CD14-positive monocyte (primary cell): ENCODE data around the gene GSTO2. TPM values are rescaled to one million over a fixed set of nuclear protein-coding genes. Genes with fewer than 3 reads are reported as not detected.

Experiments
- DNase-seq, 3 donors: peaks; one replicate each; pipeline ENCODE4 v3.0.0-alpha.2; 2011 to 2022
- H2AFZ ChIP-seq: 2 replicates; pipeline ENCODE4 v1.6.0; 2012; ENCODE audit warnings: mild to moderate bottlenecking, low read depth, low read length, inconsistent platforms; ENCODE audit not compliant: insufficient read depth, poor library complexity, severe bottlenecking
- H3K27ac ChIP-seq, 2 donors: 1 replicate in 1 of 2; 2 replicates in 1 of 2; pipeline ENCODE4 v1.5.1; 2012 to 2013; ENCODE audit warnings: low read length in 2 of 2, control low read depth in 1 of 2, inconsistent platforms in 1 of 2, low read depth in 1 of 2, mild to moderate bottlenecking in 1 of 2
- H3K27me3 ChIP-seq, 2 donors: one replicate each; pipeline versions ENCODE4 v1.6.0 to v1.6.1; 2011 to 2013; ENCODE audit warnings: low read length in 2 of 2; ENCODE audit not compliant: control insufficient read depth in 2 of 2, insufficient read depth in 2 of 2
- H3K36me3 ChIP-seq, 2 donors: replicated peaks in 1 of 2; 1 replicate in 1 of 2; 2 replicates in 1 of 2; pipeline versions ENCODE4 v1.5.1 to v1.6.1; 2012 to 2013; ENCODE audit warnings: low read length in 2 of 2, control low read depth in 1 of 2, inconsistent platforms in 1 of 2, mild to moderate bottlenecking in 1 of 2; ENCODE audit not compliant: insufficient read depth in 2 of 2, control insufficient read depth in 1 of 2
- H3K4me1 ChIP-seq, 2 donors: 1 replicate in 1 of 2; 2 replicates in 1 of 2; pipeline versions ENCODE4 v1.5.1 to v1.6.1; 2012 to 2013; ENCODE audit warnings: low read length in 2 of 2, control low read depth in 1 of 2, inconsistent platforms in 1 of 2, mild to moderate bottlenecking in 1 of 2, moderate library complexity in 1 of 2; ENCODE audit not compliant: insufficient read depth in 2 of 2, control insufficient read depth in 1 of 2
- H3K4me2 ChIP-seq: replicated peaks from 2 replicates; pipeline ENCODE3; 2012; ENCODE audit warnings: low read length, moderate library complexity, mild to moderate bottlenecking; ENCODE audit not compliant: poor library complexity, severe bottlenecking; ENCODE audit errors: extremely low read depth
- H3K4me3 ChIP-seq, 3 experiments: fragments of 200-600 bp in 1 of 3; sonication (generic) in 1 of 3; replicated peaks in 1 of 3; 1 replicate in 2 of 3; 2 replicates in 1 of 3; pipeline ENCODE4 v1.5.1; 2011 to 2013; ENCODE audit warnings: low read length in 3 of 3, mild to moderate bottlenecking in 3 of 3, control low read depth in 2 of 3, low read depth in 2 of 3, inconsistent platforms in 1 of 3, moderate library complexity in 1 of 3
- H3K79me2 ChIP-seq: 2 replicates; pipeline ENCODE4 v1.6.0; 2012; ENCODE audit warnings: mild to moderate bottlenecking, control low read depth, inconsistent platforms, low read length, moderate library complexity; ENCODE audit not compliant: insufficient read depth
- H3K9ac ChIP-seq: 2 replicates; pipeline ENCODE4 v1.6.0; 2017; ENCODE audit warnings: low read length, mild to moderate bottlenecking; ENCODE audit not compliant: insufficient read depth, poor library complexity, severe bottlenecking
- H3K9me3 ChIP-seq, 2 donors: replicated peaks in 1 of 2; 1 replicate in 1 of 2; 2 replicates in 1 of 2; pipeline versions ENCODE4 v1.5.1 to v1.6.1; 2012 to 2013; ENCODE audit warnings: low read length in 2 of 2, control low read depth in 1 of 2; ENCODE audit not compliant: control insufficient read depth in 1 of 2, insufficient read depth in 1 of 2
- H4K20me1 ChIP-seq: 2 replicates; pipeline ENCODE4 v1.6.0; 2012; ENCODE audit warnings: mild to moderate bottlenecking, low read length, control low read depth, moderate library complexity; ENCODE audit not compliant: insufficient read depth
- H3K27ac Mint-ChIP-seq, 7 donors: one replicate each; pipeline ENCODE4 v1.8.0; 2020; ENCODE audit warnings: mild to moderate bottlenecking in 7 of 7, mixed read lengths in 7 of 7, moderate library complexity in 6 of 7, inconsistent platforms in 2 of 7
- H3K27me3 Mint-ChIP-seq, 3 donors: one replicate each; pipeline ENCODE4 v1.8.0; 2021 to 2022; ENCODE audit warnings: low read depth in 3 of 3, mild to moderate bottlenecking in 3 of 3, mixed read lengths in 3 of 3, moderate library complexity in 3 of 3, inconsistent platforms in 1 of 3
- H3K36me3 Mint-ChIP-seq, 2 donors: one replicate each; pipeline ENCODE4 v1.8.0; 2020; ENCODE audit warnings: mixed read lengths in 2 of 2, inconsistent platforms in 1 of 2, mild to moderate bottlenecking in 1 of 2
- H3K4me1 Mint-ChIP-seq: one replicate; pipeline ENCODE4 v1.8.0; 2020; ENCODE audit warnings: mild to moderate bottlenecking, mixed read lengths
- H3K4me3 Mint-ChIP-seq, 2 donors: one replicate each; pipeline ENCODE4 v1.8.0; 2020; ENCODE audit warnings: mild to moderate bottlenecking in 2 of 2, mixed read lengths in 2 of 2, moderate library complexity in 1 of 2
- H3K9me3 Mint-ChIP-seq, 7 donors: one replicate each; pipeline ENCODE4 v1.8.0; 2020 to 2022; ENCODE audit warnings: mixed read lengths in 7 of 7, mild to moderate bottlenecking in 6 of 7, moderate library complexity in 6 of 7, inconsistent platforms in 2 of 7
- WGBS: methylation state at CpG from one replicate; pipeline ENCODE4 v1.1.5; 2013; ENCODE audit warnings: missing lambda C conversion rate; ENCODE audit not compliant: insufficient coverage; 5-methylcytosine and 5-hydroxymethylcytosine counted together
- intact Hi-C, 2 donors: fragments of 100-400 bp; cut with micrococcal nuclease; formaldehyde crosslinking; loops; one replicate each; pipeline versions ENCODE4 v1.15.0 to v1.15.1; 2023
- polyA plus RNA-seq, 3 donors: library from polyadenylated mRNA; depleted of rRNA in 1 of 3; unstranded in 2 of 3; stranded (reverse) in 1 of 3; fragments of 300-500 nt in 2 of 3; fragments of >200 nt in 1 of 3; fragmentation: Illumina TruSeq in 2 of 3; gene quantifications; 1 replicate in 2 of 3; 2 replicates in 1 of 3; pipeline ENCODE4 v1.2.3, GENCODE V29; 2012 to 2021
- TF ChIP-seq, protein P1 (sequence below): fragments of 200-600 bp; IDR thresholded peaks from one replicate; pipeline ENCODE4 v1.8.0; 2022; ENCODE audit warnings: antibody characterized with exemption, mild to moderate bottlenecking

Gene GSTO2
- polyA plus RNA-seq, 3 donors: 0.16 to 0.26 TPM; not detected in 1

DNA sequence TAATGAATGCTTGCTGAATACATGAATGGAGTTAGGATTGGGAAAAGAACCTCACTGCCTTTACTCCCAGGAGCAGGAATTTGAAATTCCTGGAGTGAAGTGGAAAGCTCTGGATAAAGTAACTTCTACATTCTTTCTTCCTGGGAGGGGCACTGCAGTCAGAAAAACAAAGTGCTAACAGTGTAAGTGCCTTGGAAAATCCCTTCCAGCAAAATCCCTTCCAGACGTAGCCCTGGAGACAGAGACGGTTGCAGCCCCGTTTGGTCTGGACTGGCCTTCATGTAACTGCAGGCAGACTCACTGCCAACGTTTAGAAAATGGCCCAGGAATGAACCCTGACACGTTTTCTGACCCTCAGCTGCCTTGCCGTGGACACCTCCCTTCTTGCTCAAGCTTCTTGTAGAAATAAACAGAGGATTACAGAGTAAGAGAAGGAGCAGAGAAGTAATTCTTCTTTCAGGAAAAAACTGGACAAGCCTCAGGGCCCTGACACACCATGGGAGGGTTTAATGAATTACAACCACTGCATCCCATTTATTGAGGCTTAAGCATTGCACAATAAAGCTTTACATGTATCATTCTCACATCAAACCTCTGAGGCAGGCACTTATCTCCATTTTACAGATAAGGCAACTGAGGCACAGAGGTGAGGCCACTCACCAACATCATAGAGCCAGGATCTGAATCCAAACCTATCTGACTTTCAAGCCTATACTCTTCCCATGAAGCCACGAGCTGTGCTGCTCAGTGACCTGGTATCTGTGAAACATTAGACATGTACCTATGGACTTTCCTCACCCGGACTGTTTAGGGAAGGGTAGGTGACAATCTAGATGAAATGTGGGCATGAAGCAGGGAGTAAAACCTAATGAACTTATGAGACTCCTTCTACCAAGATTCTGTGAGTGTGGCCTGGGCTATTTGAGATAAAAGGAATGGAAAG lies 61.5 kb downstream of the GSTO2 start:
- Histone ChIP-seq H3K79me2 (peaks cover 100% of the 10 kb centered on the region), H3K36me3 (peaks cover 21 to 48% of the 10 kb centered on the region in 2 donors), H3K4me3 (peak overlapping the region in 1 of 3 experiments; percentile 65), H4K20me1 (peaks cover 100% of the 10 kb centered on the region), H3K27me3 (no peaks in the 10 kb centered on the region), H2AFZ (no peak overlapping the region), H3K4me1 (peaks cover 95 to 98% of the 10 kb centered on the region in 2 donors), H3K4me2 (peak overlapping the region; percentile 72), H3K9ac (no peak overlapping the region), H3K9me3 (no peaks in the 10 kb centered on the region), H3K27ac (peak overlapping the region; percentile 61 to 86)
- WGBS: 72% methylated on average over 4 of the region's 8 CpGs
- Mint-ChIP-seq H3K9me3 (no peaks in the 10 kb centered on the region), H3K36me3 (peaks cover 53 to 65% of the 10 kb centered on the region in 2 donors), H3K27ac (peak overlapping the region; percentile 91 to 96 (median 94)), H3K4me3 (peak overlapping the region; percentile 9 to 35), H3K4me1 (peaks cover 95% of the 10 kb centered on the region), H3K27me3 (peaks cover 0 to 2% (median 0%) of the 10 kb centered on the region in 3 donors)
- intact Hi-C loops: no loop called here
- no peak for DNase-seq
- TF ChIP-seq, protein P1, sequence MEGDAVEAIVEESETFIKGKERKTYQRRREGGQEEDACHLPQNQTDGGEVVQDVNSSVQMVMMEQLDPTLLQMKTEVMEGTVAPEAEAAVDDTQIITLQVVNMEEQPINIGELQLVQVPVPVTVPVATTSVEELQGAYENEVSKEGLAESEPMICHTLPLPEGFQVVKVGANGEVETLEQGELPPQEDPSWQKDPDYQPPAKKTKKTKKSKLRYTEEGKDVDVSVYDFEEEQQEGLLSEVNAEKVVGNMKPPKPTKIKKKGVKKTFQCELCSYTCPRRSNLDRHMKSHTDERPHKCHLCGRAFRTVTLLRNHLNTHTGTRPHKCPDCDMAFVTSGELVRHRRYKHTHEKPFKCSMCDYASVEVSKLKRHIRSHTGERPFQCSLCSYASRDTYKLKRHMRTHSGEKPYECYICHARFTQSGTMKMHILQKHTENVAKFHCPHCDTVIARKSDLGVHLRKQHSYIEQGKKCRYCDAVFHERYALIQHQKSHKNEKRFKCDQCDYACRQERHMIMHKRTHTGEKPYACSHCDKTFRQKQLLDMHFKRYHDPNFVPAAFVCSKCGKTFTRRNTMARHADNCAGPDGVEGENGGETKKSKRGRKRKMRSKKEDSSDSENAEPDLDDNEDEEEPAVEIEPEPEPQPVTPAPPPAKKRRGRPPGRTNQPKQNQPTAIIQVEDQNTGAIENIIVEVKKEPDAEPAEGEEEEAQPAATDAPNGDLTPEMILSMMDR: no peak

DNA sequence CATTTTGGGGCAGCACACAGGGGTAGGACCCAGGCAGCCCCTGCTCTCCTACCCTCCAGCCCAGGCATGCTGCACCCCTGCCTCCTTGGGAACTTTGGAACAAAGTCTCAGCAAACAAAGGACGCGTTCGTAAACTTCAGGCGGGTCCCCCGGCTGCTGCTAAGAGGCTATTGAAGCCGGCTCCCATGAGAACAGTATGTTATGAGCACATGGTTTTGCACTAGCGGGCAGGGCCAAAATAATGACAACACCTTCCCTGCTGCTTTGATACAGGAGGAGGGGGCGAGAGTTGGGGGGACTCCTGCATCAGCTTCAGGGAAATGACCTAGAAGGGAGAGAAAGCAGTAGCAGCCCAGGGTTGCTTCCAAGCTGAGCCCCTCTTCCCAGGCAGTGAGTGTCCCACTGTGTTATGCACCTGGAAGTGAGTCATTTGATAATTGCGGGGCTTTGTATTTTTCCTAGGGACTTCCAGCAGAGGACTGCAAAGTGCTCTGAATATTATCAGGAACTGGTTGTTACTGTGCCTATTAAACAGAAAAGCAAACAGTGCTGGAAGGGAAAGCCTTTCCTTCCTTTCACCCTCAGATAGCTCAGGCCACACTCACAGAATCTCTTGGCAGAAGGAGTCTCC lies 62.3 kb downstream of the GSTO2 start:
- WGBS: 97% methylated on average over 7 of the region's 9 CpGs
- peaks cover 51 to 69% of the 10 kb centered on the region in 2 donors for H3K36me3 Mint-ChIP-seq
- Histone ChIP-seq H3K27me3 (no peaks in the 10 kb centered on the region), H3K36me3 (peaks cover 21 to 48% of the 10 kb centered on the region in 2 donors), H3K79me2 (peaks cover 100% of the 10 kb centered on the region), H4K20me1 (peaks cover 100% of the 10 kb centered on the region), H2AFZ (no peak overlapping the region), H3K4me3 (no peak overlapping the region), H3K9ac (no peak overlapping the region), H3K27ac (peak overlapping the region in 1 of 2 donors; percentile 86), H3K4me2 (peak overlapping the region; percentile 72), H3K9me3 (no peaks in the 10 kb centered on the region), H3K4me1 (peaks cover 95 to 98% of the 10 kb centered on the region in 2 donors)
- peaks cover 0 to 2% (median 2%) of the 10 kb centered on the region in 3 donors for H3K27me3 Mint-ChIP-seq
- peaks cover 95% of the 10 kb centered on the region for H3K4me1 Mint-ChIP-seq
- H3K4me3 Mint-ChIP-seq: no peak overlapping the region
- H3K27ac Mint-ChIP-seq: peak overlapping the region; percentile 25 to 96 (median 91)
- intact Hi-C loops: no loop called here
- TF ChIP-seq, protein P1: no peak
- no peaks in the 10 kb centered on the region for H3K9me3 Mint-ChIP-seq
- no peak for DNase-seq
